Activated naive CD4-positive, alpha-beta T cell (primary cell): ENCODE data around the gene LIPA.
"Not testable (repeated sequence)": the region's sequence is repeated elsewhere in the genome, so short reads cannot be mapped to it uniquely, and the experiment has no call there.

Source experiments
- DNase-seq, 4 experiments: peaks; one replicate each; lab custom pipeline; 2025; lab: John Stamatoyannopoulos, UW

Gene LIPA

GRCh38 chr10:89270153-89270483 lies 18.5 kb upstream of the LIPA start:
- no peak for DNase-seq

GRCh38 chr10:89269433-89270152 lies 18.0 kb upstream of the LIPA start:
- no peak for DNase-seq

DNA sequence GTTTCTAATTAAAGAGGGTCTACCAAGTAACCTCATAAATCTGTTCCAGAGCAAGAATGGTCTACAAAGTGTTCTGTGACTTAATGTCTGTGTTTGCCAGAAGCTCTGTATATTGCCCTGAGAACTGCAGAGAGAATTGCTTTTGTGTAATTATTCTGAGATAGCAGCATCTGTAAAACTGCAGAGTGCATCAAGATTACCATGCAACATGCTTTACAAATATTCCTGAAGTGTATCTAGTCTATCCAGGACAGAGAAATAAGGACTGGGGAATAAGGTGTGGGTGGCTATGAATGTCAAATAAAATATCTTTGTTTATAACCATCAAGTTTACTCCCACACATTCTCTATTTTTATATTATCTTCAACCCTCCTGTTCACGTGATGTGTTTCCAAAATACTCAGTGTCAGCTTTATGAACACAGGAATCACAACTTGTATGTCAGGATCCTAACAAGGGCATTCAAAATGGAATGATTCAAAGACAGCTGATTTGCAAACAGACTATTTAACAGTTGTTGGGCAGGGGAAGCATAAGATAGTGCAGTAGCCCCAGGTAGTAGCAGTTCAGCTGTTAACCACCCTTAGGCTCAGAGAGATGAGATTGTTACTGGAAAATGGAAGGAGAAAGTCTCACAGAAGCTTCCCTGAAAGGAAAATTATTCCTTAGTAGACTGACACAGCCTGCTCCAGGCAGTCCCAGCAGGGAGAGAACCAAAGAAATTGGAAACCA lies 15.3 kb upstream of the LIPA start:
- no peak for DNase-seq

DNA sequence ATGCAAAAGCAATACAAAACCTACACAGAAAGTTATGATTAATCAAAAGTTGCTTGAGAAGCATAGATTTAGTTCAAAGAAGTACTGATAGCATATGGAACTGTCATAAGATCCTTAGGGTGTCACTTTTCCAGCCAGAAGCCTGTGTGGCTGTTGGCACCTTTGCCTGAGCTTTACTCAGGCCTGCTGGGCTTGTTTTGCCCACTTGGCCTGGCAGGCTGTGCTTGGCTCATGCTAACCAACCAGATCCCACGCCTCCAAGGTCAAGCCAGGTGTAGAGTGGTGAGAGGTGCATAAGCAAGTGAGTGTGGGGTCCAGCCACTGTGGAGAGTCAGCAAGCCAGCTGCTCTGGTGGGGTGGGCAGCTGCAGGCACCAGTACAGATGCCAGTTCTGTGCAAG lies 12.0 kb upstream of the LIPA start:
- DNase-seq: no peak

GRCh38 chr10:89263091-89263490 lies 11.5 kb upstream of the LIPA start:
- DNase-seq: no peak

- no peak for DNase-seq
Measured at GRCh38 chr10:89262086-89263051, 10.8 kb upstream of the LIPA start.

- no peak for DNase-seq
Measured at GRCh38 chr10:89258881-89259280, 7.3 kb upstream of the LIPA start.

GRCh38 chr10:89257581-89257980 lies 6.0 kb upstream of the LIPA start:
- DNase-seq: no peak

- DNase-seq: no peak
Measured at GRCh38 chr10:89256962-89257361, 5.4 kb upstream of the LIPA start.

- no peak for DNase-seq
Measured at GRCh38 chr10:89256340-89256739, 4.8 kb upstream of the LIPA start.

DNA sequence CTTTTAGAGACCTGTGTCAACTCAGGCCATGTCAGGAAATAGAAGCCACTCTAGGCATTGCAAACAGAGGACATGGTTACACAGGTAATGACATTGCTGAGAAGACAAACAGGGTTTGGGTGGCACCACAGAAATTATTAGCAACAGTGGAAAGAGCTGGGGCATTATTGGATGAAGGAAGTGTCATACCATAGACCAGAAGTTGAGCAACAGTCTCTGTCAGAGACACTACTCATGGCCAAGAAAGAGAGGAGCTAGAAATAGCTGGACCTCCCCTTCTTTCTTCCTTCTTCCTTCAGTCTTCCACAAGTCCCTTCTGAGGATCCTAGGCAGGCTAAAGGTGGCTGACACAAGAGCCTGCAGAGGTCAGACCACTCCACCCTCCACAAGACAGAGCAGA lies 4.2 kb upstream of the LIPA start:
- no peak for DNase-seq

GRCh38 chr10:89255091-89255579 lies 3.6 kb upstream of the LIPA start:
- DNase-seq: not testable (repeated sequence)

- DNase-seq: no peak
Measured at GRCh38 chr10:89252225-89252585, 630 bp upstream of the LIPA start.

DNA sequence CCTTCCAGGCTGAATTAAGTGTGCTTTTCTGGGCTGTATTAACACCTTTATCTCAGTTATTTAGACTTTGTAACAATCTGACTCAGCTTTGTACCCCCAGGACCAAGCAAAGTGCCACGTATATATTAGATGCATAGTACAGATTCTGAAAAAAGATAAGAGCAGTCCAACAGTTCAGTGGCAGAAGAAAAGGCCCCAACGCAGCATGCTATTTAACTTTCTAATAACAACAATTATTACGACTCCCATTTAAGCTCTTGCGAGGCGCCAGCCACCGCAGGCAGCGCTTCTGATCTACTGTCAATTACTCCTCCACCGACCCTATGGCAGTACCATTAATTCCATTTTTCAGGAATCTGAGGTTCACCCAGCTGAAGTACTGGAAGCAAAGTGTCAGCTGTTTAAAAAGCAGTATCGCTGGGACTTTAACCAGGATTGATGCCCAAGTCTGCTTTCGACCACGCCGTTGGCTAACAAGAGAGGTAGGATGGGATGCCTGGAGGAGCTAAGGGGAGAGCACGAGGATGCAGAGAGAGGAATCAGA lies 638 bp downstream of the LIPA start:
- DNase-seq: no peak

- no peak for DNase-seq
Measured at GRCh38 chr10:89248990-89249389, 2.6 kb downstream of the LIPA start.

- not testable (repeated sequence) for DNase-seq
Measured at GRCh38 chr10:89247623-89248022, 4.0 kb downstream of the LIPA start.

- no peak for DNase-seq
Measured at GRCh38 chr10:89245802-89246201, 5.8 kb downstream of the LIPA start.

DNA sequence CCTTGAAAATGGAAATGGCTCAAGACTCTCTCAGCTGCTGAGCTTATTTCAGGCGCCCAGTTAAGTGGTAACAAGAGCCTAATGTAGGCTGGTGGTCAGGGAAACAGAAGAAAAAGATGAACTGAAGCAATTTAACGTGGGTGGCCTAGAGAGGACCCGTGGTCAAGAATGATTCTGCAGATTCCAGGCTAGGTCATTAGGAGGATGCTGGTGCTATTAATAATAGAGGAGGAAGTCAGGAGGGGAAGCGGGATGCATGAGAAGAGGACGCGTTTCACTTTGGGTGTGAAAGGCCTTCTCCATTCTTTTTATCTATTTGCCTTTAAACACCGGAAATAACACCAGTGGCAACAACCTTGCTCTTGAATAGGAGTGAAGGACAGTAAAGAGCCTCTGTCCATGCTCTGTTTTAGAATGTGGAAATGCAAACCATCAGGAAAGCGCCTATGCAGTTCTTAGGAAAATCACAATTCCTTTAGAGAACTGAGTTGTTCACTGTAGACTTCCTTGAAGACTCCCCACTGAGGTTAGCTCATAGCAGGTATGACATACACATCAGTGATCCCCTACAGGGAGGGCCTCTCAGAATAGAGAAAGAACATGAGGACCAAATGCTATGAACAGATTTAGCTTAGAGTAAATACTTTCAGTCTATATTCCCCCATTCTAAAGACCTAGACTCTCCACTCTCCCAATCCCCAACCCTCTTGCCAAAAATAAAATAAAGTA lies 8.6 kb downstream of the LIPA start:
- DNase-seq: no peak

GRCh38 chr10:89242345-89242684 lies 9.3 kb downstream of the LIPA start:
- DNase-seq: no peak

DNA sequence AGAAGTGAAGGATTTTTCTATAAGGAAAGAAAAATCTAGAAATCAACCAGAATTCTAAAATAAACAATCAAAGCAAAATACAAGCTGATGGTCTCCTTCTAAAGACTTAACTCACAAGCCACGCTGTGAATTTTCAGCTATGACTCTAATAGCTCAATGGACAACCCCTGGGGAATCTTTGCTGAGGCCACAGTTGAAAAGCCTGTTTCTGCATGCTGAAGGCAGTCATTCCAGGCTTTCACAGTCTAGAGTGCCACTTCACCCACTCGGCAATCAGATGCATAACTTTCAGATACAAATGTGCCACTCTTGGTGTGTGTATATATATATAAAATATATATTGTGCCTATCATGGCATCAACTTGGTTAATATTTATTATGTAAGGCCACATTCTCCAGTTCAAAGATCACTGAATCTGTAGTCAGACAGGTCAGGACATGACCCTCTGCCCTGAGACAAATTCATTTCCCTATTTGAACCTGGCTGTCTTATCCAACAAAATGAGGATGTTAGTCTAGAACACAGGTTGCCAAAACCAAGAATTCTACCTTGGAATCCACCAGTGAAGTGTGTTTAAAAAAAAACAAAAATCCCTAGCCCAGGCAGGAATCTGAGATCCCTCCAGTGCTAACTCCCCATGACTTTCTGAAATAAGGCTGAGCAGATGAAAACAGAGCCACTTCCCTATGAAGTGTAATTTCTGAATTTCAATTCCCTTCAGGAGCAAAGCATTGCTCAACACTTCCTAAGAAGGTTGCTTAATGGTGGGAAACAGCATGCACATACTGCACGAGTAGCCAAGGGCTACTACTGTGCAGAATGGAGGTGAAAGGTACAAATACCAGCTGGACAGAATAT lies 9.9 kb downstream of the LIPA start:
- DNase-seq: no peak

DNA sequence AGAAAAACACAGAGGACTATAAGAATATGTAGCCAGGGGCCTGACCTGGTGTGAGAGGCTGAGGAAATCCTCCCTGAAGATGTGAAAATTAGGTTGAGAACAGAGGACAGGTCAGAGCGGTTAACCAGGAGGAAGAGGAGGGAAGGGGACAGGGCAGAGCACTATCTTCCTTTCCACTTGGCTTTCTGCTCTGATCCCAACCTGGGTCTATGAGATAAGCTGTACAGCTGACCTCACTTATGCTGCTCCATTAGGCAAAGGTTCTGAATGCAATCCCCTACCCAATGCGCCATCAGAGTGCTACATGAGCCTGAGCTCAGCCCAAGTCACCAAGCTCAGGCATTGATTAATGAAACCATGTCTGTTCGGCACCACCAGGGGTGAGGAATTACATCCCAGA lies 10.5 kb downstream of the LIPA start:
- DNase-seq: no peak
